ENCODE data around the gene SMAD3. TPM values are rescaled to one million over a fixed set of nuclear protein-coding genes. Genes with fewer than 3 reads are reported as not detected.

The SMAD3 gene
- total RNA-seq, 1 donor from 2014 or later: 8.2 TPM

GRCh38 chr15:67183443-67184169 is 118.2 kb downstream of the SMAD3 start:
- Mint-ChIP-seq H3K36me3 (ENCODE audit: low read depth, unreplicated experiment) (peaks cover 2% of the 10 kb centered on the region), H3K9me3 (ENCODE audit: unreplicated experiment) (no peaks in the 10 kb centered on the region), H3K4me3 (ENCODE audit: unreplicated experiment) (no peak overlapping the region), H3K27me3 (ENCODE audit: unreplicated experiment) (peaks cover 12% of the 10 kb centered on the region), H3K4me1 (ENCODE audit: unreplicated experiment) (peaks cover 5% of the 10 kb centered on the region), H3K27ac (ENCODE audit: unreplicated experiment) (no peak overlapping the region)
- no peak for DNase-seq (ENCODE audit: low spot score)
- TF ChIP-seq, protein P1, sequence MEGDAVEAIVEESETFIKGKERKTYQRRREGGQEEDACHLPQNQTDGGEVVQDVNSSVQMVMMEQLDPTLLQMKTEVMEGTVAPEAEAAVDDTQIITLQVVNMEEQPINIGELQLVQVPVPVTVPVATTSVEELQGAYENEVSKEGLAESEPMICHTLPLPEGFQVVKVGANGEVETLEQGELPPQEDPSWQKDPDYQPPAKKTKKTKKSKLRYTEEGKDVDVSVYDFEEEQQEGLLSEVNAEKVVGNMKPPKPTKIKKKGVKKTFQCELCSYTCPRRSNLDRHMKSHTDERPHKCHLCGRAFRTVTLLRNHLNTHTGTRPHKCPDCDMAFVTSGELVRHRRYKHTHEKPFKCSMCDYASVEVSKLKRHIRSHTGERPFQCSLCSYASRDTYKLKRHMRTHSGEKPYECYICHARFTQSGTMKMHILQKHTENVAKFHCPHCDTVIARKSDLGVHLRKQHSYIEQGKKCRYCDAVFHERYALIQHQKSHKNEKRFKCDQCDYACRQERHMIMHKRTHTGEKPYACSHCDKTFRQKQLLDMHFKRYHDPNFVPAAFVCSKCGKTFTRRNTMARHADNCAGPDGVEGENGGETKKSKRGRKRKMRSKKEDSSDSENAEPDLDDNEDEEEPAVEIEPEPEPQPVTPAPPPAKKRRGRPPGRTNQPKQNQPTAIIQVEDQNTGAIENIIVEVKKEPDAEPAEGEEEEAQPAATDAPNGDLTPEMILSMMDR (IDR thresholded peaks at IDR 0.05; ENCODE audit: unreplicated experiment): no peak

DNA sequence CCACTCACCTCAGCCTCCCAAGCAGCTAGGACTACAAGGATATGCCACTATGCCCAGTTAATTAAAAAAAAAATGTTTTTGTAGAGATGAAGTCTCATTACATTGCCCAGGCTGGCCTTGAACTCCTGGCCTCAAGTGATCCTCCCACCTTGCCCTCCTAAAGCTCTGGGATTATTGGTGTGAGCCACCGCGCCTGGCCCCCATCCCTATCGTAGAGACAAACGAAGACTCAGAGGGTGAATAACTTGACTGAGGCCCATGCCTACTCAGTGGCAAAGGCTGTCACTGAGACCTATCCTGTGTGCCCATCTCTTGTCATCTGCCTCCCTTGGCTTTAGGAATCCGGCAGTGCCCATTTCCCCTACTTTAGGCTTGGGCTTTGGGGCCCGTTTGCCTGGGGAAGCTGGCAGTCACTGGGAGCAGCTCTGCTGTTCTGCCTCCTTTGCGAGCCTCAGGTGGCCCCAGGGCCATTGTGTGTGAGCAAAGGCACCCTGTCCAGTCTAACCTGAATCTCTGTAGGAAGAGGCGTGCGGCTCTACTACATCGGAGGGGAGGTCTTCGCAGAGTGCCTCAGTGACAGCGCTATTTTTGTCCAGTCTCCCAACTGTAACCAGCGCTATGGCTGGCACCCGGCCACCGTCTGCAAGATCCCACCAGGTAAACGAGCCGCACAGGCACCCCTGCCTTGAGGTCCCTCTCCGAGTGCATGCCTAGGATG is 119.0 kb downstream of the SMAD3 start:
- no peak overlapping the region for H3K4me3 Mint-ChIP-seq (ENCODE audit: unreplicated experiment)
- TF ChIP-seq, protein P1 (IDR thresholded peaks at IDR 0.05; ENCODE audit: unreplicated experiment): no peak
- H3K36me3 Mint-ChIP-seq (ENCODE audit: low read depth, unreplicated experiment): peaks cover 5% of the 10 kb centered on the region
- peaks cover 2% of the 10 kb centered on the region for H3K4me1 Mint-ChIP-seq (ENCODE audit: unreplicated experiment)
- H3K27me3 Mint-ChIP-seq (ENCODE audit: unreplicated experiment): peaks cover 10% of the 10 kb centered on the region
- no peak overlapping the region for H3K27ac Mint-ChIP-seq (ENCODE audit: unreplicated experiment)
- no peaks in the 10 kb centered on the region for H3K9me3 Mint-ChIP-seq (ENCODE audit: unreplicated experiment)
- no peak for DNase-seq (ENCODE audit: low spot score)

DNA sequence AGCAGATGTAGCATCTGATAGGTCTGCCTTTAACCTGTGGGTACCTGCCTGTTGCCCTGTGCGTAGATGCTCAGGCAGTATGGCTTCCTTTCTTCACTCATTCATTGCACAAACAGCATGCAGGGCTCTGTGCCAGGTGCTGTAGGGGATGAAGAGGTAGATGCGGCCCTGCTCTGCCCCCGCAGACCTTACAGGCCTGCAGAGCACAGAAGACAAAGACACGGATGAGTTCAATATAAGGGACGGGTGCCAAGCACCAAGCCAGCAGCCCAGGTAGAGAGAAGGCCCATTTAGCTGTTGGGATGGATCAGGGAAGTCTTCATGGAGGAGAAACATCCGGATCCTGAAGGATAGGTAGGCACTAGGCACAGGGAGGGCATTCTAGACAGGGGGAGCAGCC is 119.6 kb downstream of the SMAD3 start:
- TF ChIP-seq, protein P1 (IDR thresholded peaks at IDR 0.05; ENCODE audit: unreplicated experiment): no peak
- Mint-ChIP-seq H3K36me3 (ENCODE audit: low read depth, unreplicated experiment) (peaks cover 5% of the 10 kb centered on the region), H3K4me3 (ENCODE audit: unreplicated experiment) (no peak overlapping the region), H3K9me3 (ENCODE audit: unreplicated experiment) (no peaks in the 10 kb centered on the region), H3K4me1 (ENCODE audit: unreplicated experiment) (no peaks in the 10 kb centered on the region), H3K27ac (ENCODE audit: unreplicated experiment) (no peak overlapping the region), H3K27me3 (ENCODE audit: unreplicated experiment) (peaks cover 6% of the 10 kb centered on the region)
- DNase-seq (ENCODE audit: low spot score): no peak

GRCh38 chr15:67185621-67186225 is 120.3 kb downstream of the SMAD3 start:
- TF ChIP-seq, protein P1 (IDR thresholded peaks at IDR 0.05; ENCODE audit: unreplicated experiment): no peak
- Mint-ChIP-seq H3K9me3 (ENCODE audit: unreplicated experiment) (no peaks in the 10 kb centered on the region), H3K4me1 (ENCODE audit: unreplicated experiment) (no peaks in the 10 kb centered on the region), H3K4me3 (ENCODE audit: unreplicated experiment) (no peak overlapping the region), H3K27ac (ENCODE audit: unreplicated experiment) (no peak overlapping the region), H3K27me3 (ENCODE audit: unreplicated experiment) (peaks cover 6% of the 10 kb centered on the region), H3K36me3 (ENCODE audit: low read depth, unreplicated experiment) (peaks cover 5% of the 10 kb centered on the region)
- no peak for DNase-seq (ENCODE audit: low spot score)
